ENCODE results near the gene CTNNA3.

DNA sequence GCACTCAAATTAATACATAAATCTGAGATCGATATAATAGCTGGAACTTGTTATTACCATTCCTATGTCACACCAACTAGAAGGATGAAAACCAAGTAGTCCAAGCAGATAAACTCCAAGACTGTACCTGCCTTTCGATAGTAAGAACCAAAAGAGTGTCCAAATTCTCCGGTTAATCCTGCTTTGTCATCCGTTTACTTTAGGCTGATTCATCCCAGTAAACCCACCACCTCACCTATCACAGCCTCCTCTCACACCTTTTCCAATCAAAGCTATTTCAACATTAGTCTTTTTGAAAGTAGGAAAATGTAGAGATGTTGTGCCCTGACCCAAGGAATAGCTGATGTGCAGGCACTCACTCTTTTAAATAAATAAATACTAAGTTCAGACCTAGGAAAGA lies 177.2 kb downstream of the CTNNA3 start:
- no peak for TF ChIP-seq POLR2A (IDR thresholded peaks at IDR 0.05)
- TF ChIP-seq, protein P1, sequence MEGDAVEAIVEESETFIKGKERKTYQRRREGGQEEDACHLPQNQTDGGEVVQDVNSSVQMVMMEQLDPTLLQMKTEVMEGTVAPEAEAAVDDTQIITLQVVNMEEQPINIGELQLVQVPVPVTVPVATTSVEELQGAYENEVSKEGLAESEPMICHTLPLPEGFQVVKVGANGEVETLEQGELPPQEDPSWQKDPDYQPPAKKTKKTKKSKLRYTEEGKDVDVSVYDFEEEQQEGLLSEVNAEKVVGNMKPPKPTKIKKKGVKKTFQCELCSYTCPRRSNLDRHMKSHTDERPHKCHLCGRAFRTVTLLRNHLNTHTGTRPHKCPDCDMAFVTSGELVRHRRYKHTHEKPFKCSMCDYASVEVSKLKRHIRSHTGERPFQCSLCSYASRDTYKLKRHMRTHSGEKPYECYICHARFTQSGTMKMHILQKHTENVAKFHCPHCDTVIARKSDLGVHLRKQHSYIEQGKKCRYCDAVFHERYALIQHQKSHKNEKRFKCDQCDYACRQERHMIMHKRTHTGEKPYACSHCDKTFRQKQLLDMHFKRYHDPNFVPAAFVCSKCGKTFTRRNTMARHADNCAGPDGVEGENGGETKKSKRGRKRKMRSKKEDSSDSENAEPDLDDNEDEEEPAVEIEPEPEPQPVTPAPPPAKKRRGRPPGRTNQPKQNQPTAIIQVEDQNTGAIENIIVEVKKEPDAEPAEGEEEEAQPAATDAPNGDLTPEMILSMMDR (IDR thresholded peaks at IDR 0.05 in 8 of 11, conservative IDR thresholded peaks at IDR 0.05 in 3 of 11), result no peak
- no peak for TF ChIP-seq POLR2AphosphoS5 (IDR thresholded peaks at IDR 0.05)

Data from spleen (tissue), 7 donors.